ENCODE results near the gene MORF4L1. TPM values are rescaled to one million over a fixed set of nuclear protein-coding genes. Genes with fewer than 3 reads are reported as not detected.
A peak's percentile ranks its signal among the peaks of the same experiment; 100 is the strongest.
"Not testable (repeated sequence)": the region's sequence is repeated elsewhere in the genome, so short reads cannot be mapped to it uniquely, and the experiment has no call there.

Gene MORF4L1
- total RNA-seq, 6 experiments from 2014 or later = 86.9 to 126 (median 115) TPM

- no peak overlapping the region for H3K4me3 ChIP-seq
- ATAC-seq (no peak), DNase-seq (peak in 1 of 3 donors; percentile 35)
- H3K4me1 ChIP-seq = no peaks in the 10 kb centered on the region
- H3K27me3 ChIP-seq = no peaks in the 10 kb centered on the region
- WGBS (ENCODE audit: insufficient coverage, low coverage, low lambda C conversion rate, missing lambda C conversion rate) = 93% methylated on average over 4 of the region's 10 CpGs
- TF ChIP-seq CTCF (IDR thresholded peaks at IDR 0.05) (no peak), POLR2A (IDR thresholded peaks at IDR 0.05) (no peak)
- no peaks in the 10 kb centered on the region for H3K9me3 ChIP-seq
- intact Hi-C loops (cut with DNase I) = loop anchor here (10.0 kb wide), 3 partner anchors 50 to 250 kb away; no protein-coding TSS in a partner anchor
- H3K27ac ChIP-seq = no peak overlapping the region
- peaks cover 0 to 57% (median 18%) of the 10 kb centered on the region in 4 donors for H3K36me3 ChIP-seq
These were observed 52.5 kb downstream of the MORF4L1 start for GRCh38 chr15:78925076-78925624.

- intact Hi-C loops (cut with DNase I) = loop anchor here (10.0 kb wide), 3 partner anchors 49 to 249 kb away; no protein-coding TSS in a partner anchor
- no CpG with 5 or more reads among the region's 5 CpGs for WGBS (ENCODE audit: insufficient coverage, low coverage, low lambda C conversion rate, missing lambda C conversion rate)
- no peak overlapping the region for H3K27ac ChIP-seq
- peaks cover 0 to under 1% (median 0%) of the 10 kb centered on the region in 4 donors for H3K4me1 ChIP-seq
- TF ChIP-seq CTCF (IDR thresholded peaks at IDR 0.05) (no peak), POLR2A (IDR thresholded peaks at IDR 0.05) (no peak)
- ATAC-seq (peak in 2 of 4 donors; percentile 8 to 10), DNase-seq (peak in 1 of 3 donors; percentile 39)
- no peaks in the 10 kb centered on the region for H3K27me3 ChIP-seq
- H3K4me3 ChIP-seq = no peak overlapping the region
- H3K9me3 ChIP-seq = no peaks in the 10 kb centered on the region
- H3K36me3 ChIP-seq = peaks cover 0 to 54% (median 18%) of the 10 kb centered on the region in 4 donors
These were observed 53.5 kb downstream of the MORF4L1 start for GRCh38 chr15:78925956-78926743.

- Histone ChIP-seq H3K27me3 (no peaks in the 10 kb centered on the region), H3K9me3 (no peaks in the 10 kb centered on the region), H3K4me1 (peaks cover 0 to 6% (median 0%) of the 10 kb centered on the region in 4 donors), H3K27ac (no peak overlapping the region), H3K4me3 (no peak overlapping the region), H3K36me3 (peaks cover 0 to 50% (median 9%) of the 10 kb centered on the region in 4 donors)
- TF ChIP-seq CTCF (IDR thresholded peaks at IDR 0.05) = no peak
- TF ChIP-seq POLR2A (IDR thresholded peaks at IDR 0.05) = no peak
- ATAC-seq = peak in 1 of 4 donors; percentile 7
- peak in 1 of 3 donors; percentile 47 for DNase-seq
- intact Hi-C loops (cut with DNase I) = loop anchor here (10.0 kb wide), 3 partner anchors 48 to 248 kb away; no protein-coding TSS in a partner anchor
- 70% methylated on average over 7 of the region's 17 CpGs for WGBS (ENCODE audit: insufficient coverage, low coverage, low lambda C conversion rate, missing lambda C conversion rate)
These were observed 54.5 kb downstream of the MORF4L1 start for GRCh38 chr15:78927077-78927790.

- intact Hi-C loops (cut with DNase I) = loop anchor here (10.0 kb wide), 3 partner anchors 47 to 247 kb away; no protein-coding TSS in a partner anchor
- not testable (repeated sequence) for DNase-seq, H3K27me3 ChIP-seq, ATAC-seq, H3K4me3 ChIP-seq, H3K4me1 ChIP-seq, H3K9me3 ChIP-seq, H3K27ac ChIP-seq
- 96% methylated on average over 13 of the region's 14 CpGs for WGBS (ENCODE audit: insufficient coverage, low coverage, low lambda C conversion rate, missing lambda C conversion rate)
- peaks cover 0 to 43% (median 5%) of the 10 kb centered on the region in 4 donors for H3K36me3 ChIP-seq
These were observed 55.5 kb downstream of the MORF4L1 start for GRCh38 chr15:78928176-78928575.
